Stimulated activated CD8-positive, alpha-beta memory T cell treated with anti-CD3 and anti-CD28 coated beads, Interleukin-4, amount 100 ng/mL, for 1 hour (primary cell): ENCODE results near the gene VDR.

Experiments used
- DNase-seq, 2 donors: peaks; one replicate each; pipeline ENCODE4 v3.0.0-alpha.2; 2020; ENCODE audit warnings: low read depth in 2 of 2, low spot score in 1 of 2

The VDR gene

GRCh38 chr12:47931187-47931586 lies 26.4 kb upstream of the VDR start:
- DNase-seq = no peak

GRCh38 chr12:47930634-47931033 lies 25.8 kb upstream of the VDR start:
- DNase-seq = no peak

- DNase-seq = no peak
Measured at GRCh38 chr12:47927346-47927745, 22.6 kb upstream of the VDR start.

GRCh38 chr12:47921907-47922306 lies 17.1 kb upstream of the VDR start:
- DNase-seq = no peak

- no peak for DNase-seq
Measured at GRCh38 chr12:47920913-47921312, 16.1 kb upstream of the VDR start.

GRCh38 chr12:47913081-47913480 lies 8.3 kb upstream of the VDR start:
- DNase-seq = no peak

- no peak for DNase-seq
Measured at GRCh38 chr12:47912556-47912955, 7.8 kb upstream of the VDR start.

- no peak for DNase-seq
Measured at GRCh38 chr12:47910981-47911380, 6.2 kb upstream of the VDR start.

- no peak for DNase-seq
Measured at GRCh38 chr12:47910486-47910885, 5.7 kb upstream of the VDR start.

GRCh38 chr12:47909839-47910465 lies 5.2 kb upstream of the VDR start:
- DNase-seq = no peak

GRCh38 chr12:47908738-47909137 lies 3.9 kb upstream of the VDR start:
- DNase-seq = no peak

- no peak for DNase-seq
Measured at GRCh38 chr12:47907851-47908454, 3.2 kb upstream of the VDR start.

GRCh38 chr12:47903927-47904712 lies 674 bp downstream of the VDR start:
- DNase-seq = peak in 1 of 2 donors; percentile 27

GRCh38 chr12:47903151-47903611 lies 1.6 kb downstream of the VDR start:
- DNase-seq = no peak

- DNase-seq = no peak
Measured at GRCh38 chr12:47902131-47902639, 2.6 kb downstream of the VDR start.

- no peak for DNase-seq
Measured at GRCh38 chr12:47901718-47902093, 3.1 kb downstream of the VDR start.

GRCh38 chr12:47901063-47901717 lies 3.6 kb downstream of the VDR start:
- no peak for DNase-seq

GRCh38 chr12:47900131-47901062 lies 4.4 kb downstream of the VDR start:
- DNase-seq = no peak

- no peak for DNase-seq
Measured at GRCh38 chr12:47899466-47899865, 5.3 kb downstream of the VDR start.

- no peak for DNase-seq
Measured at GRCh38 chr12:47896633-47897032, 8.2 kb downstream of the VDR start.

- no peak for DNase-seq
Measured at GRCh38 chr12:47896022-47896421, 8.8 kb downstream of the VDR start.
